GM12892 (cell line): ENCODE measurements around the gene HECTD4.

ENCODE experiments used
- POLR2A ChIP-seq: IDR thresholded peaks from 2 replicates; pipeline ENCODE4 v1.6.1; 2011; ENCODE audit warnings: low read depth, low read length, control low read depth
- TAF1 ChIP-seq: IDR thresholded peaks from 2 replicates; pipeline ENCODE4 v1.6.1; 2011; ENCODE audit warnings: low read depth, mild to moderate bottlenecking, control low read depth, low read length, borderline replicate concordance

DNA sequence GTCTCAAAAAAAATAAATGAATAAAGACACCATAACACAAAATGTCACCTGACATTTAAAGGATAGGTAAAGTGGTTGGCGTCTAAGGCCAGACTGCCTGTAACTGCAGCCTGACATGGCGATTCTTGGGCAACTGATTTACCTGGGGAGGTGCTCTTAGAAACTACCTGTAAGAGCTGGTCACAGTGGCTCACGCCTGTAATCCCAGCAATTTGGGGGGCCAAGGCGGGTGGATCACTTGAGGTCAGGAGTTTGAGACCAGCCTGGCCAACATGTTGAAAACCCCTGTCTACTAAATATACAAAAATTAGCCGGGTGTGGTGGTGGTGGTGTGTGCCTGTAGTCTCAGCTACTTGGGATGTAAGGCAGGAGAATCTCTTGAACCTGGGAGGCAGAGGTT, 18.8 kb upstream of the HECTD4 start:
- TF ChIP-seq POLR2A (no peak), TAF1 (no peak)
